ENCODE measurements around the gene ATRNL1.
"Not testable (repeated sequence)": the region's sequence is repeated elsewhere in the genome, so short reads cannot be mapped to it uniquely, and the experiment has no call there.

Gene ATRNL1

DNA sequence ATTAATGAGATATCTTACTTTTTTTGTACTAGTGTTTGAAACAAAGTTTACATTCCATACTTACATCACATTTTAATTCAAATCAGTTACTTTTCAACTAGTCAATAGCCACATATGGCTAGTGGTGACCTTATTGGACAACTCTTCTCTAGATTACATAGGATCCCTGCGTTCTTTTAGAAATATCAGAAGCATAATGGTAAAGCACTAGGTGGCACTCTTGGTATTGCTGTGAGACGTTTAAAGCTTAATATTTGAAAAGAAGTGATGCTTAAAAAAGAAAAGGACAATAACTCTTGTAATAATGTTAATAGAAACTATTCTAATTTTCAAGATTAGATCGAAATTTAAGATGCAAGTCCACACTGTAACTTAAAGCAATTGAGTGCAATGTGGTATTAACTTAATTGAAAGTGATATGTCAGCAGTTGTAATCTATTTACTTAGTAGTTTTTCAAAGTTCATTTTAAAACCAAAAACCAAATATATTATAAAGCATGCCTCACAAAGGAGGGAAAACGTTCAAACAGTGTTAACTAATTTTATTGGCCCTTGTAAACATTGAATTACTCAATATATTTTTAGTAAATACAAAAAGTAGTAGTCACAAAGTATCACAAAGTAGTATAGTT, 339.1 kb downstream of the ATRNL1 start:
- no peak for DNase-seq

DNA sequence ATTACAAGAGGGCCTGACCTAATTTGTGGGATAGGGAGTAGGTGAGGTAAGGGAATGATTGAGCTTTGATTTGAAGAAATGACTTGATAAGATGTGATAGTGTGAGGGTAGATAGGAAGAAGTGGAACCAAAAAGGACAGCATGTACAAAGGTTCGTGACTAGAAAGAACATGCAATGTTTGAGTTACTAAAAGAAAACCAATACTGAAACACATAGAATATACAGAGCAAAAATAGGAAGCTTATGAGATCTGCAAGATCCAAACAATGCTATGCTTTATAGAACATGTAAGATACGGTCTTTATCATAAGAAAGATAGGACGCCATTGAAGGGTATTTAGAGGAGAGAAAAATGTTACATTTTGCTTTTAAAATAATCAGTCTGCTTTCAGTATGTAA, 343.8 kb downstream of the ATRNL1 start:
- no peak for DNase-seq

GRCh38 chr10:115441907-115442545, 348.9 kb downstream of the ATRNL1 start:
- DNase-seq: no peak

- DNase-seq: no peak
These were observed 363.6 kb downstream of the ATRNL1 start for GRCh38 chr10:115456812-115457211.

DNA sequence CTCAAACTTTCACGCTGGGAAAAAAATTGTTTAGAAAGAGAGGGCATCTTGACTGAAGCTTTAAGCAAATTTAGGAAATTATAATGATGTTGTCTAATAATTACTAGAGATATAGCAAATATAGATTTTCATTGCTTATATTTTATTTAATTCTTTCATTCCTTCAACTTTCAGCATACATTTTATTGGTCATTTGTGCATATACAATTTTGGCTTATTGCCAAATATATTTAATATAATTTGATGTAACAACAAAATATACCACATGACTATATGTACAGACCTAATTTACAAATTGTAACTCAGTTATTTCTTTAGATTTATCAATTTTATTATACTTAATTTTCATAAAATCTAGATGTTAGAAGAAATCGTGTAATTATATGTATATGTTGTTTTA, 390.1 kb downstream of the ATRNL1 start:
- DNase-seq: no peak

GRCh38 chr10:115491526-115492140, 398.5 kb downstream of the ATRNL1 start:
- no peak for DNase-seq

- DNase-seq: no peak
These were observed 410.4 kb downstream of the ATRNL1 start for GRCh38 chr10:115503546-115503945.

GRCh38 chr10:115514895-115515294, 421.7 kb downstream of the ATRNL1 start:
- no peak for DNase-seq

- no peak for DNase-seq
These were observed 432.0 kb downstream of the ATRNL1 start for GRCh38 chr10:115525141-115525540.

DNA sequence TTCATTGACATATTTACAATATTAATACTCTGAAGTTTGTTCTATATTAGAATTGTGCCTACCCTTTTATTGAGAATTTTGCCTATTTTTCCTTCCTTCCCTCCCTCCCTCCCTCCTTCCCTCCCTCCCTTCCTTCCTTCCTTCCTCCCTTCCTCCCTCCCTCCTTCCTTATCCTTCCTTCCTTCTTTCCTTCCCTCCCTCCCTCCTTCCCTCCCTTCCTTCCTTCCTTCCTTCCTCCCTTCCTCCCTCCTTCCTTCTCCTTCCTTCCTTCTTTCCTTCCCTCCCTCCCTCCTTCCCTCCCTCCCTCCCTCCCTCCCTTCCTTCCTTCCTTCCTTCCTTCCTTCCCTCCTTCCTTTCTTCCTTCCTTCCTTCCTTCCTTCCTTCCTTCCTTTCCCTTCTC, 434.5 kb downstream of the ATRNL1 start:
- DNase-seq: not testable (repeated sequence)

DNA sequence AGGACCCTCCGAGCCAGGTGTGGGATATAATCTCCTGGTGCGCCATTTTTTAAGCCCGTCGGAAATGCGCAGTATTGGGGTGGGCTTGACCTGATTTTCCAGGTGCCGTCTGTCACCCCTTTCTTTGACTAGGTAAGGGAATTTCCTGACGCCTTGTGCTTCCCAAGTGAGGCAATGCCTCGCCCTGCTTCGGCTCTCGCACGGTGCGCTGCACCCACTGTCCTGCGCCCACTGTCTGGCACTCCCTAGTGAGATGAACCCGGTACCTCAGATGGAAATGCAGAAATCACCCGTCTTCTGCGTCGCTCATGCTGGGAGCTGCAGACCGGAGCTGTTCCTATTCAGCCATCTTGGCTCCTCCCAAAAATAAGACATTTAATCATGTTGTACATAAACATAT, 443.2 kb downstream of the ATRNL1 start:
- DNase-seq: not testable (repeated sequence)

DNA sequence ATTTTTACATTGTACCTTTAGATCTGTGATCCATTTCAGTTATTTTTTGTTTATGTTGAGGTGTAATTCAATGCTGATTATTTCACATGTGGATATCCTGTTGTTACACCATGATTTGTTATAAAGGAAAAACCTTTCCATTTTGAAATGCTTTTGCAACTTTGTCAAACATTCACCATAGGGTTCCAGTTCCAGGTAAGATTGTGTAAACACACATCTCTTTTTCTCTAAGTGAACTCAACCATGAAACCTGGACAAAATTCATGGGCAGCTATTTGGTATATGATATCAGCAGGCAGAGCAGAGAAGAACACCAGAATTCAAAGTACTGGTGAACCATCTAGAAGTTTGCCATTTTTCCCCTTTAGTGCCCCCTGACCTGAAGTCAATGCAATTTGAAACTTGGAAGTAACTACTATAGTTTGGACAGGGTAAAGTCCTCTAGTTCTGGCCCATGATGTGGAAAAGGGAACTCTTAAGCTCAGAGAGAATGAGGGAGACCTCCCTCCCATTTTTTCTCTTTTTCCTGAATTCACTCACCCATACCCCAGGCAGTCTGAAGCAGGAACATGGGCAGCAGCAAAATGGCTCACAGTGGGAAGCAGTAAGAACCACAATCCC, 446.1 kb downstream of the ATRNL1 start:
- no peak for DNase-seq

GRCh38 chr10:115555887-115556402, 462.8 kb downstream of the ATRNL1 start:
- no peak for DNase-seq

GRCh38 chr10:115558252-115558651, 465.1 kb downstream of the ATRNL1 start:
- no peak for DNase-seq

- DNase-seq: no peak
These were observed 473.7 kb downstream of the ATRNL1 start for GRCh38 chr10:115566867-115567266.

- no peak for DNase-seq
These were observed 479.7 kb downstream of the ATRNL1 start for GRCh38 chr10:115572740-115573455.

DNA sequence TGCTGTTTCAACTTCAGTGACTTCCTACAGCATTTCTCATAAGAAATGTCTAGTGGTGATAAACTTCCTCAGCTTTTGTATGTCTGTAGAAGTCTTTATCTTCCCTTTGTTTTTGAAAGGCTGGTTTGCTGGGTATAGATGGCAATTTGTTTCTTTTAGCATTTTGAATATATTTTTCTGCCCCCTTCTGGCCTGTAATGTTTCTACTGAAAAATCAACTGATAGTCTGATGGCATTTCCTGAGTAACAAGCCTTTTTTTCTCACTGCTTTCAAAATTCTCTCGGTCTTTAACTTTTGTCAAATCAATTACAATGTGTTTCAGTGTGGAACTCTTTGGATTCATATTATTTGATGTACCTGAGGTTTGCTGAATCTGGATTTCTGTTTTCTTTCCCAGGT, 487.1 kb downstream of the ATRNL1 start:
- DNase-seq: no peak

GRCh38 chr10:115593060-115593459, 499.9 kb downstream of the ATRNL1 start:
- no peak for DNase-seq

GRCh38 chr10:115604627-115605026, 511.5 kb downstream of the ATRNL1 start:
- DNase-seq: no peak

DNA sequence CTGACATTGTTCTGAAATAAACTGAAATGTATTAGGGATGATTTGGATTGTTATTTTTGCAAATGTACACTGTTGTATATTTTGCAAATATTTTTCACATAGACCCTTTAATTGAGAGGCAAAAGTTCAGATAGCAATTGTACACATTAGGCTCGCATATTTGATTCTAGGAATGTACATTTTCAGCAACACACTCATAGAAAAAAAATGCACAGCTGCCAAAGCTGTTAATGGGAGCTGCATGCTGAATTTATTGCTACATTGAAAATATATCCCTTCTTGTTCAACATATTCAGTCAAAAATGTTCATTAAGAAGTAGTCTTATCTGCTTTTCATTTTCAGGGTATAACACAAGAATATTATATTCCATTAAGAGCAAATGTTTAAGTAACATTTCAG, 512.9 kb downstream of the ATRNL1 start:
- DNase-seq: no peak

GRCh38 chr10:115606741-115607140, 513.6 kb downstream of the ATRNL1 start:
- DNase-seq: no peak

DNA sequence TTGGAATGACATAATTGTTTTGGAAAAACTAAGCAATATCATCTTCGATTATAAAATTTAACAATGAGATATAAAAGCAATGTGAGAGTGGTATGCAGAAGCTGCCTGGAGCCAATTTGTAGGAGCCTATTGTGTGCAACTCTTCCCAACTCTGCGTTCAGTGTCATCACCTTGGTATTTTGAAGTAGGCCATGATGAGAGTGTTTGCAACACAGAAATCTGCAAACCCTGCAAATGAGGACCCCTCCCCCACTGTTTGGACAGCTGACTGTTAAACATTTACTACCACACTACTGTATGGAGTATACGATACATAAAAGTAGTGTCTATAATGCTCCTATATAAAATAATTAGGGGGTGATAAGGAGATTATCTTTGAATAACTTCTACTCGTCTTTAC, 531.3 kb downstream of the ATRNL1 start:
- no peak for DNase-seq

DNA sequence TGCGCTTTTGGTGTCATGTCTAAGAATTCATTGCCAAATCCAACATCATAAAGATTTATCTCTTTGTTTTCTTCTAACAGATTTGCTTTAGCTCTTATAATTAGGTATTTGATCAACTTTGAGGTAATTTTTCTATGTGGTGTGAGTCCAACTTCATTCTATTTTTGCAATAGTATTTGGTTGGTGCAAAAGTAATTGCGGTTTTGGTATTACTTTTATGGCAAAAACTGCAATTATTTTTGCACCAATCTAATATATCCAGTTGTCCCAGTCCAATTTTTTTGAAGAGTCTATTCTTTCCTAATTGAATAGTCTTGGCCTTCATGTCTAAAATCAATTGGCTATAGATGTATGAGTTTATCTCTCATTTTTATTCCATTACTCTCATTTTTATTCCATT, 535.5 kb downstream of the ATRNL1 start:
- DNase-seq: no peak

Measured in NCI-H1436 treated with DMSO at 0.1 percent for 48 hours (cell line).